ENCODE measurements around the gene PLIN4.

PLIN4 gene

DNA sequence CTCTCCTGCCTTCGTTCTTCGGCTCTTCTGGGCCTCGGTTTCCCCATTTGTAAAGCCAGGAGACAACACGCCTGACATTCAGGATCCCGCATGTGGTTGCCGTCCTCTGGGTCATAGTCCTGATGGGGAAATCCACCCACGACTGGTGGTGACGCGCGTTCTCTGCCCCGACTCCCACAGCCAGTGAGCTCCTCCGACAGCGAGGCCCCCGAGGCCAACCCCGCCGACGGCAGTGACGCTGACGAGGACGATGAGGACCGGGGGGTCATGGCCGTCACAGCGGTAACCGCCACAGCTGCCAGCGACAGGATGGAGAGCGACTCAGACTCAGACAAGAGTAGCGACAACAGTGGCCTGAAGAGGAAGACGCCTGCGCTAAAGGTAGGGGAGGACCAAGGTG, 29.8 kb downstream of the PLIN4 start:
- no peak for DNase-seq

DNA sequence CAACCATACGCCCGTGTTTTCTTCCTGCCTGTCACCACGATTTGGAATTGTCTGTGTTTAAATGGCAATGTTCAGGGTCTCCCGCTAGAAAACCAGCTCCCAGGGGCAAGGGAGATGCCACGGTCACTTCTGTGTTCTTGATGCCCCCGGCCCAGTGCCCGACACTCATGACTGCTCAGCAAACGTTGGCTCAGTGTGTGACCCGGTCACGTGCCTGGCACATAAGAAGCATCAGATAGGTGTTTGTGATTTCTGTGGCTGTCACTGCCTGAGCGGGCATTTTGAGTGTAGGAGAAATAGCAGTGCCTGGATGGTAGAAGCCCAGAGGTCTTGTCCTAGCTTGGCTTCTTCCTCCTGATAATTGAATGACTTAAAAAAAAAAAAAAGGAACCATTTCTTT, 30.7 kb downstream of the PLIN4 start:
- no peak for DNase-seq

DNA sequence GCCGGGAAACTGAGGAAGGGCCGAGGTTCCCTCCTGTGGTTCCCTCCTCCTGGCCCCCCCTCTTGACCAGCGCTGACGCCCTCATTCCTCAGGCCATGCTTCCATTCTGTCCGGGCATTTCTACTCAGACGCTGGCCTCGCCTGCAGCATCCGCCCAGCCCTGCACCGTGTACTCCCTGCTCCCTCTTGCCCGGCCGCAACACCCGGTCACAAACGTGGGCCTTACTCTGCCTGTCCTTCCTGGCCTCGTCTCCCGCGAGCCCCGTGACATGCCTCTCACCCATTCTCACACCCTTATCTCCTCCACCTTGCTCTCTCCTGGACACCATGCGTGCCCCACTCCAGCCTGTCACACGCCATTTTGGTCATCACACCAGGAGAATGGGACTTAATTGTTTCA, 34.9 kb downstream of the PLIN4 start:
- no peak for DNase-seq

DNA sequence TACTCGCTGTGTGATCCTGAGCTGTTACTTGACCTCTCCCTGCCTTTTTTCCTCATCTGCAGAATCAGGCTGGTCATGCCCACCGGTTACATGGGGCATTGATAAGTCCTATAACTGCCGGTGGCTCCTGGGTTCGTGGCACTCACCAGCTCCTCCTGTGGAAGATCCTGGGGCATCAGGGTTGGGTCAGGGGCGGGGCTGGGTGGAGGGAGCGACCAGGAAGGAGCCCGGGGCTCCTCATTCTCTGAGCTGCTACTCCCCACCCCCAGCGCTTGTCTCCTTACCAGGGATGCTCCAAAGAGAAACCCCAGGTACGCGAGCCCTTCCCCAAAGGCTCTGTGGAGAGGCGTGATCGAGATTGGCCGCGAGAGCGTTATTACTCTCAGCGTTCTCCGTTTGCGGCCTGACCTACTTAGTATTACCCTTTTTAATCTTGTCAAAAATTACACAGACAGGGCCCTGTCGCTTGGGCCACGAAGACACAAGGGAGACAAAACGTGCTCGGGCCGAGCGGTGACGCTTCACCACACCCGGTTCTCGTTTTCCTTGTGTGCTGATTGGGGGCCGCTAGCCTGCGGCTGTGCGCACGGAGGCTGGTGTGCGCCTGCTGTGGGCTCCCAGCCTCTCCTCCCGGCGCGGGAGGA, 35.4 kb downstream of the PLIN4 start:
- DNase-seq, result no peak

DNA sequence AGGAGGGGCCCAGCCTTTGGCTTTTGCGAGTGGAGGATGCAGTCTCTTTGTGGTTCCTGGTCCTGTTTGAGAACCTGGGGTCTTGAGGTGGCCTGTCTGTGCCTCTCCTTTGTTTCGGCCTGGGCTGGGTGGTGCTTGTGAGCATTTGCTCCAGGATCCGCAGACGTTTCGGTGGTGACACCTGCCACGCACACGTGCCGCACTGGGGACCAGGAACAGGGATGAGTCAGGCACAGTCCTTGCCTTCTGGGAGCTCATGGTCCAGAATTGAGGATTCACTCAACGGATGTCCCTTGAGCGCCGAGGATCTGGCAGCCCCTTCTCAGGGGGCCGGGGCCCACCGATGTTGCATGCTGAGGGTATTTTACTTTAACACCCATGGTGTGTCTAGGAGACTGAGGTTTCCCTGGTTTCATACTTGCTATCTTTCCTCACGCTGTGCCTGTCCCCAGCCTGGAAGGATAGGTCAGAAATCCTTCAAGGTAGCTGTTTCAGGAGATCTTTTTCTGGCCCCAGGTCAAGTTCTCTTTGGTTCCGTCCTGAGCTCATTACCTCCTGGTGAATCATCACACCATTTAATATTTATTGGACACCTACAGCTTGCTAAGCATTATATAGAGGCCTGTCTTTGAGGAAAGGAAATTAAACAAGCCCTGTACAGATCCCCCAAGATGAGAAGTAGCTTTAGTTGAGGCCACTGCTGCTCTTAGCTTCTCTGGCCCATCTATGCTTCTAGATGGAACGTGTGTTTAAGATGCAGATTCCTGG, 41.1 kb downstream of the PLIN4 start:
- no peak for DNase-seq

DNA sequence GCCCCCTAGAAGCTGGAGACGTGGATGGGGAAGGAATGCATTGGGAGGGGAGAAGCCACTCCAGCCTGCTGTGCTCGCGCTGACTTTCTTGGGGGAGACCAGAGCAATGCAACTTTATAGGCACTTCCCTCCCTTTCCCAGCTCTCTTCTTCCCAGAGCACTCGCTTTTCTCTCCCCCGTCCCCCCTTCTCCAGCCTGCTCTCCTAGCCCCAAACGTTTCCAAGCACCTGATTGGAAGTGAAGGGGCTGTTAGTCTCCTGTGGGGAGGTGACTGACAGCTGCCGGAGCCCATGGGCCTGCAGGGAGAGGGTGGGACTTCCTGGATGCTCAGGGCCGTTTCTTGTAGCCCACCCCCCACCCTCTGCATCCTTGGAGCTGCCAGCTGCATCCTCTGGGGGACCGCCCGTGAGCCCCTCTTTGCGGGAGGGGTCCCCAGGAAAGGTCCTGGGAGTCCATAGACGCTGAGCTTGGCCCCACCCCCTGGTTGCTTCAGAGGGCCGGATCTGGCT, 43.7 kb downstream of the PLIN4 start:
- peak; percentile 78 for DNase-seq

DNA sequence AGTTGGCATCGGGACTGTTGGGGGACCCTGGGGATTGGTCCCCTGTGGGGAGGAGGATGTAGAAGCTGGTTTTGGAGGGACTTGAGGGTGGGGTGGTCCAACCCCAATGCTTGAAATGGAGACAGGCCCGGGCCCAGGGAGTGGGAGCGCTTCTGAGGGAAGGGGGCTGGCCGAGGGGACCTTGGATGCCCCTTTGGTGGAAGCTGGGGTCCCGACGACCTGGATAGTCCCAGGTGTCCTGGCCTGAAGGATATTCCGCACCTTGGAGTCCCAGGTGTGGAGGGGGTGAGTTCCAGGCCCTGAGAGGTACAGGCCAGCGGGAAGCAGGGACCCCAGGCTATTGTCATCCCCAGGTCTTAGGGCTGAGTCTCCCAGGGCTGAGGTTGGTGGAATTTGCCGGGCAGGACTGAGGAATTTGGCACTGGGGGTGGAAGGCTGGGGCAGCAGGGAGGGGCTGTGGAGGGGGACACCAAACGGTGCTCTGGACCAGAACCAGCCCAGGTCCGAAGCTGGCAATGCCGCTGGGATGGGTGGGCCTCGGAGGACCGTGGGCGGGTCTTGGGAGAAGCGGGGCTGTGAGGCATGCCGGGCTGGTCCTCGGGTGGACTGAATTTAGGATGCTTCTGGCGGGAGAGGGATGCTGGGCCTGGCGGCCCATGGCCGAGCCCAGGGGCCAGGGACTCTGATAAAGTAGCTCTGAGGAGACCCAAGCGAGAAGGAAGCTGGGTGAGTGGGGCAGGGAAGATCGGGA, 44.3 kb downstream of the PLIN4 start:
- DNase-seq, result no peak

DNA sequence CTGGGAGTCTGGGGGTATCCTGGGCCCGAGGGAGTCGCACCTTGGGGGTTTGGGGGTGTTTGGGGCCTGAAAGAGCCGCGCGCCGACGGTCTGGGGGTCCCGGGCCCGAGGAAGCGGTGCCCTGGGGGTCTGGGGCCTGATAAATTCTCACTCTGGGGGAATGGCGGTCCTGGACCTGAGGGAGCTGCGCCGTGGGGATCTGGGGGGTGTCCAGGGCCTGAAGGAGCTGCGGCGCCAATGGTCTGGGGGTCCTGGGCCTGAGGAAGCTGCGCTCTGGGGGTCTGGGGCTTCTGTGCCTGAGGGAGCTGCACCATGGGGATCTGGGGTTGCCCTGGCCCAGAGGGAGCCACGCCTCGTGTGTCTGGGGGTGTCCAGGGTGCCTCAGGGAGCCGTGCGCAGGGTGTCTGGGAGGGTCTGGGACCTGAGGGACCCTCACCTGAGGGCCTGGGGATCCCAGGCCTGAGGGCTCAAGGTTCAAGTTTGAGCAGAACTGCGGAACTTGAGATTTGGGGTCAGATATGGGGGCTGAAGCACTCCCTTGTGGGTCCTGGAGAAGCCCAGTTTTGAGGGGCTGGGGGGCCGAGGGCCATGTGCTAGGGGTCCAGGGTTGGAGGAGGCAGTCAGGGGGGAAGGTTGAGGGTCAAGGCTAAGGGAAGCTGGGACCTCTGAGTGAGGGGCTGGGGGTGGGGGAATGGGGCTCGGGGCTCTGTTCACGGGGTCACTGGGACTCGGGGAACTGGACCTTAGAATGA, 45.1 kb downstream of the PLIN4 start:
- no peak for DNase-seq

DNA sequence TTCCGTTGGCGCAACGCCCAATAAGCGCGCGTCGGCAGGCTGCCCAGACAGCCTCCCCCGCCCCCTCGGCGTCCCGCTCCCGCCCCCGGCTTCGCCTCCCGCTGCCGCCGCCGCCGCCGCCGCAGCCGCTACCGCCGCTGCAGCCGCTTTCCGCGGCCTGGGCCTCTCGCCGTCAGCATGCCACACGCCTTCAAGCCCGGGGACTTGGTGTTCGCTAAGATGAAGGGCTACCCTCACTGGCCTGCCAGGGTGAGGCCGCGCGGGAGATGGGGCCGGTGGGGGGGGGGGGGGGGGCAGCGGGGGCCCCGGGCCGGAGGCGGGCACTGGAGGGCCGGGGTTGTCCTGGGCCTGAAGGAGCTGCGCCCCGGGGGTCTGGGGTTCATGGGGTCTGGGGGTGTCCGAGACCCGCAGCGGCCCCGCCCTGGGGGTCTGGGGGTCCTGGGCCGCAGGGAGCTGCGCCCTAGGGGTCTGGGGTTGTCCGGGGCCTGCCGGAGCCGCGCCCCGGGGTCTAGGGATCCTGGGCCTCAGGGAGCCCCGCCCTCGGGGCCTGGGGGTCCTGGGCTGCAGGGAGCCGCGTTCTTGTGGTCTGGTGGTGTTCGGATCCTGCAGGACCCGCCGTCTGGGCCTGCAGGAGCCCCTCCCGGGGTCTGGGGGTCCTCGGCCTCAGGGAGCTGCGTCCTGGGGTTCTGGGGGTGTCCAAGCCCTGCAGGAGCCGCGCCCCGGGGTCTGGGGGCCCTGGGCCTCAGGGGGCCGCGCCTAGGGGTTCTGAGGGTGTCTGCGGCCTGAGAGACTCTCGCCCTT, 45.9 kb downstream of the PLIN4 start, which contains the start of gene HDGFL2:
Gene HDGFL2 (plus strand): TSS at position 124 of the 801 bp plus-strand sequence. CDS start 54 bp downstream, at position 178.
- no peak for DNase-seq

DNA sequence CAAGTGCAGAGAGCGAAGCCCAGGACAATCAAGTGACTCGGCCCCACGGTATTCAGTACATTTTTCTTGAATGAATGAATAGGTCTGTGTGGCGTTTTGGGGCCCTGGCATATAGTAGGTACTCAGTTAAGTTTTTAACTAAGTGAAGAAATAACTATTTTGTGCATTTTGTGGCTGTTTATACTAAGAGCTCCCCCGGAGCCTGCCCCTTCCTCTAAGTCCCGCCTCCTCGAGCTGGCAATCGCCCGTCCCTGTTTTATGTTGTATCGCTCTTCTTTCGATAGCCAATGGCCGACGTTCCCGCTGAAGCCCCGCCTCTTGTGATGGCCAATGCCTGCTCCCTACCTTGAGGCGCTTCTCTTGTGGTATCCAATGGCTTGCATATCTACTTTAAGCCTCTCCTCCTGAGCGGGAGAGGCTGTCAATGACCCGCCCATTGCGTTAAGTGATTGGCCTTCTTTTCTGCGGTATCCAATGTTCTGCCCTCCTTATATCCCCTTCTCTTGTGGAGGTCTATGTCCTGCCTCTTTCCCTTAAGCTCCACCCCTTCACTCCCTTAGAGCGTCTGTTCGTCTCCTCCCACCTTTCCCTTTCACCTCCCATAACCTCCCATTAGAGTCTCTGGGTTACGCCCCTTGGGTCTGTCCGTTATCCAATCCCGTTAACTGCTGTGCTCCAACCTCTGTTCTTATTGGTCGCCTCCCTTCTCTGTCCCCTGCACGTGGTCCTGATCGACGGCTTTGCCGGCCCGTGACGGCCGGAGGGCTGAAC, 46.7 kb downstream of the PLIN4 start:
- DNase-seq, result peak; percentile 100

DNA sequence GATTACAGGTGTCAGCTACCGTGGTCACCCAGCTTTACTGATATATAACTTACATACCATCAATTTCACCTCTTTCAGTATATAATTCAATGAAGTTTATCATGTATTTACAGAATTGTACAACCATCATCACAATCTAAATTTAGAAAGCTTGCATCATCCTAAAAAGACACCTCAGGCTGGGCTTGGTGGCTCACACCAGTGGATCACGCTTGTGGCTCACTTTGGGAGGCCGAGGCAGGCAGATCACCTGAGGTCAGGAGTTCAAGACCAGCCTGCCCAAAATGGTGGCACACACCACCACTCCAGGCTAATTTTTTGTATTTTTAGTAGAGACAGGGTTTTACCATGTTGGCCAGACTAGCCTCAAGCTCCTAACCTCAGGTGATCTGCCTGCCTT, 50.5 kb downstream of the PLIN4 start:
- DNase-seq, result no peak

DNA sequence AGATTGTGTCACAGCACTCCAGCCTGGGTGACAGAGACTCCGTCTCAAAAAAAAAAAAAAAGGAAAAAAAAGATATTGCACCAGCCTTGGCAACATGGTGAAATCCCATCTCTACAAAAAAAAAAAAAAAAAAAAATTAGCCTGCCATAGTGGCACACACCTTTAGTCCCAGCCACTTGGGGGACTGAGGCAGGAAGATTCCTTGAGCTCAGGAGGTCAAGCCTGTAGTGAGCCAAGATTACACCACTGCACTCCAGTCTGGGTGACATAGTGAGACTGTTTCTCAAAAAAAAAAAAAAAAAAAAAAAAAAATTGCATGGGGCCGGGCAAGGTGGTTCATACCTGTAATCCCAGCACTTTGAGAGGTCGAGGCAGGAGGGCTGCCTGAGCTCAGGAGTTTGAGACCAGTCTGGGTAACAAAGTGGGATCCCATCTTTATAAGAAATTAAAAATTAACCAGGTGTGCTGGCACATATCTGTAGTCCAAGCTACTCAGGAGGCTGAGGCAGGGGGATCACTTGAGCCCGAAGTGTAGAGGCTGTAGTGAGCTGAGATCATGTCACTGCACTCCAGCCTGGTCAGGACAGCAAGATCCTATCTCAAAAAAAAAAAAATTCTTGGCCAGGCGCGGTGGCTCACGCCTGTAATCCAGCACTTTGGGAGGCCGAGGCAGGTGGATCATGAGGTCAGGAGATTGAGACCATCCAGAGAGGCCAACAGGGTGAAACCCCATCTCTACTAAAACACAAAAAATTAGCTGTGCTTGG, 53.3 kb downstream of the PLIN4 start:
- DNase-seq, result no peak

DNA sequence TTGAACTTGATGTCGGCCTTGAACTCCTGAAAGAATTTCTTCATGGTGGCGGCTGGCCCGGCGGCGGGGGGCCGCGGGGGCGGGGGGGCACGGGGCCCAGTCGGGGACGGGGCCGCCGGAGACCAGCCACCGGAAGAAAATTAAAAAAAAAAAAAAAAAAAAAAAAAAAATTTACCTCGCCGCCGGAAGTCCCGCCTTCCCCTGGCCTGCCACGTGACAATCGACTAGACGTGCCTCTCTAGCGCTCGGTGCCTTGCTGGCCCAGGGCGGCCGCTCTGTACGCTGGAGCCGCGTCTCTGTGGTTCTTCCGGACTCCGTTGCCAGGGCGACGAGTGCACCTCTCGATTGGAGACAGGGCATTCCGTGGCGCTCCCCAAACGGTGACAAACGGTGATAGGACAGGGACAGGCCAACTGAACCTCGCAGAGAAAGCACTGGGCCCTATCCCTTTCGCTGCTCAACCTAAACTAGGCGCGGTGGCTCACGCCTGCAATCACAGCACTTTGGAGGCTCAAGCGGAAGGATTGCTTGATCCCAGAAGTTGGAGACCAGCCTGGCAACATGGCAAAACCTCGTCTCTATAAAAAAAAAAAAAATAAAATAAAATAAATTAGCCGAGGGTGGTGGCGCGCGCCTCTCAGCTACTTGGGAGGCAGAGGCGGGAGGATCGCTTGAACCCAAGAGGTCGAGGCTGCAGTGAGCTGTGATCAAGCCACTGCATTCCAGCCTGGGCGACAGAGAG, 60.5 kb downstream of the PLIN4 start, which contains the start of gene UBXN6:
Gene UBXN6 (minus strand): TSS at position 141 of the 742 bp plus-strand sequence. CDS start 97 bp downstream, at position 44.
- DNase-seq, result peak; percentile 97

DNA sequence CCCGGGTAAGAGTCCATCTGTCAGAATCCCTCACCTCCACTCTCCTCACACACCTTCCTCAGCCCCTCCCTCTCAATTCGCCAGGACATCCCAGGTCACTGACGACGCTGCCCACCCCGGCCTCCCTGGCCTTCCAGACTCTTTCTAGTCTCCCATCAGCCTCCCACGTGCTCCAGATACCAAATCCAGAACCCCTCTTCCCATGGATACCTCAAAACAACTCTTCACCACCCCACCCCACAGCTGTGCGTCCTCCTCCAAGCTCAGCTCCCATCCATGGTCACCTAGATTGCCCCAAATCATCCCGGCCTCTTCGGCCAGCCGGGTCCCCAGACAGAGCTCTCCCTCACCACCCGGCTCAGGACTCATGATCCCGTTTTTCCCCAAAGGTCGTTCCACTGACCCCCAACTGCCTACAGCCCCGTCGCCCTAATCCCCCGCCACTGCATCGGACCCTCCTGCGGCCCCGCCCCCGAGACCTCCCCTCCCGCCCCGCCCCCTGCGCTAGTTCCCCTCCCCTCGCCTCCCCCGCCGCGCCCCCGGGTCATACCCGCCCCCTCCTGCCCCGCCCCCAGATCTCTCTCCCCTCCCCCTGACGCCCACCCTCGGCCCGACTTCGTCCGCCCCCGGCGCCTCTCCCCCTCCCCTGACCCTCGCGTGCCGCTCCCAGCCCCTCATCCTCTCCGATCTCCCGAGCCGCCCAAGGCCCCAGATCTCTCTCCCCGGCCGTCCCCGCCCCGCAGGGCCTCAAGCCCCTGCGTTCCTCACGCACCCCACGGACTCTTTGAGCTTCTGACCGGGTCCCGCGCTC, 61.2 kb downstream of the PLIN4 start:
- peak; percentile 51 for DNase-seq

DNA sequence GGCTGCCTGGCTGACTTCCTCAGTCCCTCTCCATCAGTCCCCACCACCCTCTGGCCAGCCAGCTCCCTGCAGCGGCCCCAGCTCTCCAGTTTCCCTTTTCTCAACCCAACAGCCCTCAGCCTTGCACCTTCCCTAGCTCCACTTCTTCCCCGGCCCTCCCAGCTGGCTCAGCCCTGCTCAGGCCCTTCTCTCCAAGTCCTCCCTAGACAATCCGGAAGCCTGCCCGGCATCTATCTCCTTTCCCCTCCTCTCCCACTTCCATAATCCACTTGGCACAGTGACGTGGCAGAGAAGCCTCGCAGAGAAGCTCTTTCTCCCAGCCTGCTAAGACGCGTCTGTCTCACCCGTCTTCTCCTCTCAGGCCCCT, 61.8 kb downstream of the PLIN4 start:
- DNase-seq, result no peak

DNA sequence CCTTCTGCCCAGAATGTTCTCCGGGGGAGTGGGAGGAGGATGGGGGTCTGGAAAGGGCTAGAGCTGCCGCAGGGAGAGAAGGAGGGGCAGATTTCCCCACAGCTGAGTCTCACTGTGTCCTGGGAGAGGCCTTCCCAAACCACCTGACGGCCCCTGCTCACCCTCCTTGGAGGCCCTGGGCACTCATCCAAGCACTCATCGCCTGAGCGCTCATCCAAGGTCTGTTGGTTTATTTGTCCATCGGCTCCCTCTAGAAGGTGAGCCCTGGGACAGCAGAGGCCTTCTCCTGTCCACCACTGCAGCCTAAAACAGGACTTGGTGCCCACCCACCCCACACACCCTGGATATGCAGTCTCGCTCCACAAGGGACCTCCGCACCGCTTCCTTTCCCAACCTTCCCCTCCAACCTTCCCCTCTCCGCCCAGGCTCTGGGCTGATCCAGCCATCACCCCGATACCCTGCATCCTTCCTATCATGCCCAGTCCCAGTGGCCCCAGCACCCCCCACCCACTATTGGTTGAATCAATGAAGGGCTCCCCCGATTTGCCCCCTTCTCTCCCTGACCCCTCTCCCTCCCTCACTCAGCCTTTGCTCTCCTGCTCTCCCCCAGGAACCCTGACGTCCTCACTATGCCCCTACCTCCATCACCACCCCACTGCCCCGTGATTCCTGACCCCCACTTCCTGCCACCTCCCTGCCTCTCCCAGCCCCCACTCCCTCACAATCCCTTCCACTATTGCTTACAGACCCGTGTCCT, 62.4 kb downstream of the PLIN4 start:
- DNase-seq, result no peak

DNA sequence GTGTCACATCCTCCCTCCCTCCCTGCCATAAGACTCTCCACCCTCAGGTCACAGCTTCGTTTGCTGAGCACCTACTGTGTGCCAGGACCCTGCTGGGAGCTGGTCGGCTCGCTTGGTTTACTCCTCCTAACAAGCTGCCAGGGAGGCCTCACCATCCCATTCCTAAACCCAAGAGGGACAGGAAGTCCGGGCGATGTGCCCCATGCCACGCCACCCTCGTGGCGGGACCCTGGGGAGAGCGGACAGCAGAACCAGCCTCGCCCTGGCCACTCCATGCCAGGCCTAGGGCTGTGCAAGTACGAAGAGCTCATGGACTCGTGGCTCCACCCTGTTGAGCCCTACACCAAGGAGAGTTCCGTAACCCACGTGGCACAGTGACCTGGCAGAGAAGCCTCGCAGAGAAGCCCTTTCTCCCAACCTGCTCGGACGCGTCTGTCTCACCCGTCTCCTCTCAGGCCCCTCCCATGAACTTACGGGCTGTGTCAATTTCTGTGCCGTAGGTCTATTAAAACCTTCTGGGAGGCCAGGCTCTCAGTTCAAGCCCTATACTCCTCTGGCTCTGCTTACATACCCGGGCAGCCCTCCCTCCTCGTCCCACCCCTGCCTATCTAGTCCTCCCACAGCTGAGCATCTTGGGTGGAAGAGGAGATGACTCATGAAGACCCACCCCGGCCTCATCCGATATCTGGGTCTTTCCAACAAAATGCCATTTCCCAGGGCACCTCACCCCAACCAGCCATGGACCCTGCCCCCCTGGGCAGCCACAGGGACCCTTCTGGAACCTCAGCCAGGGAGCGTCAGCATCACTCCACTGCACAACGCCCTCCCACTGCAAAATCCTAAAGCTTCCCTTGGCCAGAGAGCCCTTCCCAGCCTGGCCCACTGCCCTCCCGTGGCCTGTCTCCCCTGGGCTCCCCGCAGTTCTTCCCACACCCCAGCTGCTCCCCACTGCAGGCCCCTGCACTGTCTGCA, 63.3 kb downstream of the PLIN4 start:
- DNase-seq, result no peak

All from NCI-H1436 (cell line).